Hepatocyte (in vitro differentiated cells): ENCODE measurements around the gene CNOT6L. TPM values are rescaled to one million over a fixed set of nuclear protein-coding genes. Genes with fewer than 3 reads are reported as not detected.
"Not testable (repeated sequence)": the region's sequence is repeated elsewhere in the genome, so short reads cannot be mapped to it uniquely, and the experiment has no call there.

Experiments
- DNase-seq: peaks from one replicate; pipeline ENCODE4 v3.0.0-alpha.2; 2016; ENCODE audit warnings: low spot score
- H2AFZ ChIP-seq: fragments of 200-600 bp; sonication (generic); 2 replicates; pipeline ENCODE4 v1.6.0; 2016; ENCODE audit warnings: antibody characterized with exemption, mild to moderate bottlenecking
- H3K27ac ChIP-seq: fragments of 200-600 bp; sonication (generic); 2 replicates; pipeline ENCODE4 v1.5.1; 2016; ENCODE audit warnings: mild to moderate bottlenecking
- H3K27me3 ChIP-seq: fragments of 200-600 bp; sonication (generic); 2 replicates; pipeline ENCODE4 v1.6.1; 2016
- H3K36me3 ChIP-seq: fragments of 200-600 bp; sonication (generic); replicated peaks from 2 replicates; pipeline ENCODE4 v1.5.1; 2016; ENCODE audit warnings: low read depth; ENCODE audit not compliant: insufficient read depth
- H3K4me1 ChIP-seq: fragments of 200-600 bp; sonication (generic); 2 replicates; pipeline ENCODE4 v1.5.1; 2016; ENCODE audit warnings: mild to moderate bottlenecking, moderate library complexity; ENCODE audit not compliant: insufficient read depth
- H3K4me2 ChIP-seq: fragments of 200-600 bp; sonication (generic); 2 replicates; pipeline ENCODE4 v1.6.0; 2016
- H3K4me3 ChIP-seq: fragments of 200-600 bp; sonication (generic); 2 replicates; pipeline ENCODE4 v1.5.1; 2016; ENCODE audit warnings: mild to moderate bottlenecking
- H3K79me2 ChIP-seq: fragments of 200-600 bp; sonication (generic); 2 replicates; pipeline ENCODE4 v1.6.0; 2017; ENCODE audit warnings: mild to moderate bottlenecking
- H3K9me2 ChIP-seq: fragments of 200-600 bp; sonication (generic); replicated peaks from 2 replicates; pipeline ENCODE4 v1.6.0; 2017; ENCODE audit warnings: mild to moderate bottlenecking; ENCODE audit not compliant: insufficient read depth
- H3K9me3 ChIP-seq: fragments of 200-600 bp; sonication (generic); 2 replicates; pipeline ENCODE4 v1.5.1; 2016; ENCODE audit warnings: low read depth, mild to moderate bottlenecking
- H4K20me1 ChIP-seq: fragments of 200-600 bp; sonication (generic); 2 replicates; pipeline ENCODE4 v1.6.0; 2016; ENCODE audit warnings: mild to moderate bottlenecking; ENCODE audit not compliant: insufficient read depth, poor library complexity, severe bottlenecking
- CTCF ChIP-seq: fragments of 200-600 bp; sonication (generic); IDR thresholded peaks from 2 replicates; pipeline ENCODE4 v1.5.1; 2016; ENCODE audit warnings: antibody characterized with exemption, mild to moderate bottlenecking; ENCODE audit not compliant: poor library complexity
- EZH2 ChIP-seq: fragments of 200-600 bp; sonication (generic); IDR thresholded peaks from 2 replicates; pipeline ENCODE4 v1.6.1; 2016; ENCODE audit warnings: antibody characterized with exemption, mild to moderate bottlenecking, borderline replicate concordance
- EZH2phosphoT487 ChIP-seq: fragments of 200-600 bp; sonication (generic); IDR thresholded peaks from one replicate; pipeline ENCODE4 v1.6.1; 2018; ENCODE audit warnings: antibody characterized with exemption, mild to moderate bottlenecking, low read depth, moderate library complexity; ENCODE audit not compliant: unreplicated experiment, severe bottlenecking
- WGBS: methylation state at CpG from one replicate; pipeline ENCODE4 v1.1.6; 2016; ENCODE audit warnings: low lambda C conversion rate; ENCODE audit errors: missing lambda C conversion rate; 5-methylcytosine and 5-hydroxymethylcytosine counted together
- polyA plus RNA-seq: library from polyadenylated mRNA; unstranded; fragments of >200 nt; fragmentation: Nextera tagmentation; extraction: Ambion mirVana; gene quantifications from 2 replicates; pipeline ENCODE4 v1.2.1, GENCODE V29; 2016
- total RNA-seq: library from RNA; depleted of rRNA; stranded (reverse); fragments of >200 nt; gene quantifications from 2 replicates; pipeline ENCODE4 v1.2.3, GENCODE V29; 2014

Gene CNOT6L
- total RNA-seq (20.4 and 21.0 TPM in 2 replicates), polyA plus RNA-seq (7.5 and 7.7 TPM in 2 replicates)

DNA sequence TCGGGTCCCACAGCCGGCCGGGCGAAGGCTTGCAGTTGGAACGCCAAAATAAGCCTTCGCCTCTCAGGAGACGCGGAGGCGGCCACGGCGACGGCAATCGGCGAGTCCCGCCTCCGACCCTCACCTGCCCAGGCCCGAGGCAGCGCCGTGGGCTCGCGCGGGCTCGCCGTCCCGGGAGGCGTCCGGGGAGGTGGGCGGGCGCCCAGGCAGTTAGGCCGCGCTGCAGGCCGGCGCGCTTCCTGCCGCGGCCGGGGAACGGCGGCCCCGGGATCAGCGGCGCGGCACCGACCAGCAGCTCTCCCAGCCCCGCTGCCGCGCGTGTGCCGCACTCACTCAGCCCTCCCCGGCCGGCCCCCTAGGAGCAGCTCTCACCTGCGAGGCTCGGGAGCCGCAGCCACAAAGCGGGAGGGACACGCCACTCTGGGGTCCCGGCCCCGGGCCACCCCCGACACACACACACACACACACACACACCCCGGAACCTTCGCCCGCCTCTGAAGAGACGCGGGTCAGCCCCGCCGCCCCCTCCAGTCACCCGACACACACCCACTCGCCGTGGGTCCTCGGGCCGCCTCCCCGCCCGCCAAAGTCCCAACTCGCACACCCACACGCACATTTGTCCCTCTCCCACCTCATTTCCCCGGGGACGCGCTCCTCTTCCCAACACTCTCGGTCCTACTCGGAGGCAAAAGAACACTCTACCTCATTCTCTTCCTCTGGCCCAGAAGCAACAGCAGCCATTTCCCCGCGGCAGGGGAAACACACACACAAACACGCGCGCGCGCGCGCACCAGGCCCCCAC, at the start of gene CNOT6L:
CNOT6L (minus strand) TSS at position 767 of the 802 bp plus-strand sequence; CDS start at position 707, 60 bp downstream.
- Histone ChIP-seq H3K79me2 (peaks cover 41% of the 10 kb centered on the region), H3K9me3 (no peaks in the 10 kb centered on the region), H3K4me2 (peak within 1 kb of the TSS; percentile 85), H3K4me1 (peaks cover 16% of the 10 kb centered on the region), H3K9me2 (no peaks in the 10 kb centered on the region), H4K20me1 (peaks cover 33% of the 10 kb centered on the region), H3K36me3 (no peaks in the 10 kb centered on the region), H3K4me3 (peak within 1 kb of the TSS; percentile 99), H2AFZ (peak within 1 kb of the TSS; percentile 93), H3K27me3 (no peaks in the 10 kb centered on the region), H3K27ac (peak within 1 kb of the TSS; percentile 98)
- 0% methylated on average over 30 of the region's 89 CpGs for WGBS
- peak; percentile 92 for DNase-seq
- TF ChIP-seq EZH2phosphoT487 (no peak), EZH2 (no peak), CTCF (no peak)

GRCh38 chr4:77865259-77865658, 46.1 kb upstream of the CNOT6L start:
- WGBS: 97% methylated on average over 3 of the region's 3 CpGs
- H3K27me3 ChIP-seq: no peaks in the 10 kb centered on the region
- peaks cover 66% of the 10 kb centered on the region for H3K79me2 ChIP-seq
- no peak for TF ChIP-seq EZH2phosphoT487
- no peak for TF ChIP-seq CTCF
- no peak for TF ChIP-seq EZH2
- H3K27ac ChIP-seq: no peak overlapping the region
- no peak overlapping the region for H3K4me3 ChIP-seq
- no peak overlapping the region for H3K4me2 ChIP-seq
- H4K20me1 ChIP-seq: no peaks in the 10 kb centered on the region
- no peak for DNase-seq
- no peaks in the 10 kb centered on the region for H3K9me3 ChIP-seq
- peaks cover 7% of the 10 kb centered on the region for H3K4me1 ChIP-seq
- H3K9me2 ChIP-seq: no peaks in the 10 kb centered on the region
- H3K36me3 ChIP-seq: no peaks in the 10 kb centered on the region
- H2AFZ ChIP-seq: no peak overlapping the region

DNA sequence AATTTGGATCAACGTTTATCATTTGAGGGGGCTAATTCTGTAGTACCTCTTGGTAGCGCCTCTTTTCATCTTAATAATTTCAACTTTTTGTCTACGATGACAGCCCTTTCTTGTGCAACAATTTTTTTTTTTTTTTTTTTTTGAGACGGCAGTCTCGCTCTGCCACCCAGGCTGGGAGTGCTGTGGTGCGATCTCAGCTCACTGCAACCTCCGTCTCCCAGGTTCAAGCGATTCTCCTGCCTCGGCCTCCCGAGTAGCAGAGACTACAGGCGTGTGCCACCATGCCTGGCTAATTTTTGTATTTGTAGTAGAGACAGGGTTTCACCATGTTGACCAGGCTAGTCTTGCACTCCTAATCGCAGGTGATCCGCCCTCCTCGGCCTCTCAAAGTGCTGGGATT, 44.2 kb upstream of the CNOT6L start:
- H3K4me1 ChIP-seq, DNase-seq, H3K27me3 ChIP-seq, H4K20me1 ChIP-seq, H3K9me3 ChIP-seq, H3K36me3 ChIP-seq, H3K9me2 ChIP-seq: not testable (repeated sequence)
- Histone ChIP-seq H2AFZ (peak overlapping the region; percentile 79), H3K4me3 (peak overlapping the region; percentile 69), H3K79me2 (peaks cover 47% of the 10 kb centered on the region), H3K4me2 (peak overlapping the region; percentile 83), H3K27ac (peak overlapping the region; percentile 98)
- 37% methylated on average over 12 of the region's 14 CpGs for WGBS

GRCh38 chr4:77862478-77863216, 43.5 kb upstream of the CNOT6L start, which contains the start of gene MRPL1:
TSS of gene MRPL1 (plus strand) at chr4:77862830. CDS start at chr4:77862849, 19 bp downstream.
- Histone ChIP-seq H3K9me3 (no peaks in the 10 kb centered on the region), H3K4me1 (peaks cover 7% of the 10 kb centered on the region), H3K36me3 (no peaks in the 10 kb centered on the region), H3K27ac (peak within 1 kb of the TSS; percentile 98), H3K27me3 (no peaks in the 10 kb centered on the region), H4K20me1 (no peaks in the 10 kb centered on the region), H3K9me2 (no peaks in the 10 kb centered on the region), H3K4me2 (peak within 1 kb of the TSS; percentile 83), H3K4me3 (peak within 1 kb of the TSS; percentile 69), H3K79me2 (peaks cover 42% of the 10 kb centered on the region), H2AFZ (peak within 1 kb of the TSS; percentile 79)
- WGBS: 1% methylated on average over 33 of the region's 33 CpGs
- DNase-seq: peak; percentile 95
- TF ChIP-seq CTCF (no peak), EZH2 (no peak), EZH2phosphoT487 (no peak)
